Measurements from ENCODE around the gene HORMAD2.

The HORMAD2 gene

GRCh38 chr22:30206944-30207343, 126.7 kb downstream of the HORMAD2 start:
- Histone ChIP-seq H3K27ac (peak overlapping the region; percentile 12 to 76), H3K4me3 (no peak overlapping the region)
- DNase-seq (ENCODE audit: low spot score): no peak
- TF ChIP-seq CTCF (IDR thresholded peaks at IDR 0.05): no peak

- TF ChIP-seq CTCF (IDR thresholded peaks at IDR 0.05): no peak
- Histone ChIP-seq H3K4me3 (no peak overlapping the region), H3K27ac (peak overlapping the region; percentile 76 to 82)
- DNase-seq (ENCODE audit: low spot score): peak; percentile 88
Observed at GRCh38 chr22:30208631-30209603, 128.7 kb downstream of the HORMAD2 start.

- peak overlapping the region; percentile 76 to 82 for H3K27ac ChIP-seq
Observed at GRCh38 chr22:30209642-30210041, 129.4 kb downstream of the HORMAD2 start.

GRCh38 chr22:30210235-30210909, 130.1 kb downstream of the HORMAD2 start:
- no peak for DNase-seq (ENCODE audit: low spot score)
- no peak overlapping the region for H3K4me3 ChIP-seq
- no peak for TF ChIP-seq CTCF (IDR thresholded peaks at IDR 0.05)
- H3K27ac ChIP-seq: peak overlapping the region in 1 of 2 donors; percentile 76

More at GRCh38 chr22:30209642-30210041, 129.4 kb downstream of the HORMAD2 start:
- DNase-seq (ENCODE audit: low spot score): no peak
- no peak for TF ChIP-seq CTCF (IDR thresholded peaks at IDR 0.05)
- no peak overlapping the region for H3K4me3 ChIP-seq

GRCh38 chr22:30211124-30211820, 131.0 kb downstream of the HORMAD2 start:
- no peak for DNase-seq (ENCODE audit: low spot score)
- no peak overlapping the region for H3K27ac ChIP-seq
- H3K4me3 ChIP-seq: no peak overlapping the region
- TF ChIP-seq CTCF (IDR thresholded peaks at IDR 0.05): no peak

- Histone ChIP-seq H3K4me3 (no peak overlapping the region), H3K27ac (peak overlapping the region in 1 of 2 donors; percentile 40)
- TF ChIP-seq CTCF (IDR thresholded peaks at IDR 0.05): no peak
- DNase-seq (ENCODE audit: low spot score): no peak
Observed at GRCh38 chr22:30212363-30212995, 132.2 kb downstream of the HORMAD2 start.

All from coronary artery (tissue), 2 donors.